Measurements from ENCODE around the gene NMNAT3.

- TF ChIP-seq CTCF (IDR thresholded peaks at IDR 0.05) = no peak
- no peak for TF ChIP-seq EZH2 (IDR thresholded peaks at IDR 0.05)
- no peak for TF ChIP-seq EZH2phosphoT487 (IDR thresholded peaks at IDR 0.05)
These were observed 13.8 kb upstream of the NMNAT3 start for GRCh38 chr3:139691619-139692018.

Measured in neural progenitor cell (in vitro differentiated cells).